ENCODE measurements around the gene RHBDD1.
A peak's percentile ranks its signal among the peaks of the same experiment; 100 is the strongest.

The RHBDD1 gene

DNA sequence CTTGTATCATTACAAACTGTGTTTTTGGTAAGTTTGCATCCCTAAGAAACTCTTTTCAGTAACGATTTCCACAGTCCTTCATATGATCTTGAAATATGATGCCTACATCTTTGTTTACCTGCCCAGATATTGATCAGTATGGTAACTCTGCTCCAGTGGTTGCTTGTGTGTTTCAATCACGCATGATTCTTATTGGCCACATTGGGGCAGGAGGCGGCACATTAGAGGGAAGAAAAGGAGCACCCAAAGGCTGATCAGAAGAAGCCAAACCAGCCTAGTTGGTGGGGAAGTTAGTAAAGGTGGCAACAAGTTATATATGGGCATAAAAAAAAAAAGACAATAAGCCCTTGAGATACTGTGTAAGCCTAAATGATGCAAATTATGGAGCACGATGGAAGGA, 158.9 kb downstream of the RHBDD1 start:
- no peak for DNase-seq

DNA sequence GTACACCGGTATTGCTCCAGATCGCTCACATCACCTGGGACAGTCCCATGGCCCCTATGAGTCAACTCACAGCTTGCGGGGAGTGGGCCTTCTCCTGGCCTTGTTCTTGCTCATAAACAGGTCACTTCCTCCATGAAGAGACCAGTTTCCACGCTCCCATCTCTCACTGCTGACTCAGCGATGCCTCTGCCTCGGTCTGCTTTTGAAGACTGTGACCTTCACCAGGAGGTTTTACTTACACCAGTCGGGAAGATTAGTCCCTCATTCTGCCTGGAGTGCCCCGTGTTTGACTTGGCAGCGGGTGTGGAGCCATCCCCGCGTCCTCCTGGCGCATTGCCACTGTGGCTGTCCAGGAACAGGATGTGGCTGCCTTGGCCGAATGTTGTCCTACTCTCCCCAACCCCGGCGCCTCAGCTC, 159.8 kb downstream of the RHBDD1 start:
- DNase-seq, result no peak

DNA sequence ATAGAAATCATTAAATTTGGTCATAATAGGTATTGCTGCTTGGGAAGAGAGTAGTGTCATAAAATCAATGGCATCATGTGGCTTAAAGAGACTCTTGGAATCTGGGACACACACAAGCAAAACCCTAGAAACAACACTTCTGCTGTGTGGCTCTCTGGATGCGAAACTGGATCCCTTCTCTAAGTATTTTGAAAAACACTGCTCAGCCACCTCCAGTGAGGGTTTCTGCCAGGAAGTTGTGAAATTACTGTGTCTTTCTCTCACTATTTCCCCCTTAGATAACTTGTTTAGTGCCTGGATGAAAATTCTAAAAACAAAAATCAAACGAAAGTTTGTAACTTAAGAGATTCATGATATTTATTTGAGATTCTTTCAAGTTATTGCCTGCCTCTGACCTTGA, 163.8 kb downstream of the RHBDD1 start:
- no peak for DNase-seq

DNA sequence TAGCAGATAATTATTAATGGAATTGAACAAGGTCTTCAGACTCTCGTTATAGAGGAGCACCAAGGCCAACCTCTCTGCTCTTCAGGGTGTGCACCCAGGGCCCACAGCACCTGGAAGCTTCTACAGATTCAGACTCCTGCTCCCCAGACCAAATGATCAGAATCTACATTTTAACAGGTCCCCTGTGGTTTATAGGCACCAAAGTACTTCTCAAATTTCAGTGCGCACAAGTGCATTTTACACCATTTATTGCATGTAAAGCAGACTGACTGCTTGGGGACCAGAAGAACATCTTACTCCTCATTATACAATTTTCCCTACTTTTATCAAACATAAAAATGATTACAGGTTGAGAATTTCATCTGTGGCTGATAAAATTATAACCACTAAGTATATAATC, 164.3 kb downstream of the RHBDD1 start:
- no peak for DNase-seq

DNA sequence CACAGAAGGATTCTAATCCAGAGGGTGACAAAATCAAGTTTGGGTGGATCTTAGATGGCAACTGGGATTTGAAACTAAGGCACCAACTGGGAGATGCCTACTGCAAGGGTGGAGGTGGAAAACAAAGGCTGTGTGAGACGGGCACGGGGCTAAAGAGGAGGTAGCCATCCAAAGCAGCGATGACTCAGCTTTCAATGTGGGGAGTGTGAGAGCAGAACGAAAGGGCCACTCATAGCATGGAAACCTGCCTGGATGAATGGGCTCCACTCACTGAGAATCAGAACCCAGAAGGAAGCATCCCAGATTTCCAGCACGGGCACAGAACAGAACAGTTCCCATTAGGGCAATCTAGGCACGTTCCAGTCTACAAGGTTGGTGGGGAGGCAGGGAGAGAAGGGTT, 168.6 kb downstream of the RHBDD1 start:
- DNase-seq, result no peak

DNA sequence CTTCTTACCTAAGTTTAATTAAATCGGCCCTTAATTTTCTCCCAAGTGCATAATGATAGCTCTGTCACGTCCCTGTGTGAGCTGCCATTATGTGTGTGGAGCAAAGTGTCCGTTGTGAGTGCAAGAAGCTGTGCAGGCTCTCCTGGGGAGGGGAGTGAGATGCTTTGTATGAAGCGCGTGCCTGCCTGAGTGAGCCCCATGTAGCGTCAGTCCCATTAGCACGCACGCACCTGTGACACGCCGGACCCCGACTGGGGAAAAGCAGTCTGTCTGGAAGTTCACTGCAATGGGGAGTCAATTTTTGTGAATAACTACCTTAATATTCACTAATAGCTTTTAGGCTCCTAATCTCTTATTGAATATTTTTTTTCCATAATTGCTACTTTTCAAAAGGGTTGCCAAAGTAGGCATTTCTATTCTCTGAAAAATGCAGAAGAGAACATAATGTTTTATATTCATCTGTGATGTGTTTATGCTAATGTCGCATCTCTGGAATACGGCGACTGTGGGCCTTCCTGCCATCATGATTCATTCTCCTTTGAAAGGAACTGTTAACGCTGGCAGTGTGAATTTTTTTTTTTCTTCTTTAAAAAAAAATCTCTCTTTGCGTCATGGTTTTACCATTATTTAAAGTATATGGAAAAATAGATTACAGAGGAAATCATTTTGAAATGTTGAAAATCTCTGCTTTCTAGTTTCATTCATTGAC, 170.5 kb downstream of the RHBDD1 start:
- no peak for DNase-seq

DNA sequence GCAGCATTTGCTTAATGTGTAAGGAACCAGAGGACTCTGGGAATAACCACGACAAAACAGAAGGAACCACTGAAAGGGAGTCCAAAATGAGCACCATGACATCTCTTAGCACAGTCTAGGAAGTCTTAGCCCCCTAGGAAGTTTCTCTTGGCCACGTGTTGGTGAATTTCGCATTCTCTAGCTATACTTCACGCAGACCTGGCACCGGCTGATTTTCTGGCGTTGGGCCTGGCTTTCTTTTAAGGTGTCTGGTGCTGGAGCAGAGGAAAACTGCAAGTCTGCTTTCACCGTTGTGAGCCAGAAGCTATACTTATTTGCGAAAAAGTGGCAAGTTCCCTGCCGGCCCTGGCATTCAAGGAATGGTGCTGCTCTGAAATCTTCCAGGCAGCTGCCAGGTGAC, 171.3 kb downstream of the RHBDD1 start:
- DNase-seq, result no peak

DNA sequence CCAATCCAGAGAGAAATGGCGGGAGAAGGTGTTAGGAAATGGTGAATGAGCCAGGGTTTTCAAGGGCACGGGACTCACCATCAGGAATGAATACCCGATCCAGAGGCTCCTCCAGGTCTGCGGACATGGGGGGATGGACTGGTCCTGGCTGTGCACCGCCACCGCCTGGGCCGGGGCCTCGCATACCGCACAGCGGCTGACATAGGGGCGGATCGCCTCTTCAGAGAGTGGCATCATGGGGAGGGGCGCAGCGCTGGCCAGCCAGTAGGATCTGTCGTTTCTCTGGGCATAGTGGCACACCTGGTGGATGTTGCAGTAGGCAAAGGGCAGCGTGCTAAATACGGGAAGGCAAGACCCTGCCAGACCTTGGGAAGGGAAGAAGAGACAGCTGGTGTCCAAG, 172.1 kb downstream of the RHBDD1 start:
- DNase-seq, result no peak

DNA sequence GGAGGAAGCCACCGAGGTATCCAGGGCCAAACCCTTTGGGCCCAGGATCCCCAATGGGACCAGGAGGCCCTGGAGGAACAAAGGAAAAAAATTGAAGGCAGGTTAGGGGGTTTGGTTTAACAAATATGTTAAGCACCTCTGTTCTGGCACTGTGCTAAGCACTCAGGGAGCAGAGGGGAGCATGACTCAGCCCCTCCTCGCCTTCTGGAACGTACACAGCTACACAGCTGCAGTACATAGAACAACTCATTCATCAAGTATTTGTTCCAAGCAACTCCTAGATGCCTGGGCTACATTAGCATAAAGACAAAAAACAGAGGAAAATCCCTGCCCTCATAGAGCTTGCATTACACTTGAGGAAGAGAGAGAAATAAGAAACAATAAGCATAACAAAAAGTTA, 174.6 kb downstream of the RHBDD1 start:
- DNase-seq, result no peak

DNA sequence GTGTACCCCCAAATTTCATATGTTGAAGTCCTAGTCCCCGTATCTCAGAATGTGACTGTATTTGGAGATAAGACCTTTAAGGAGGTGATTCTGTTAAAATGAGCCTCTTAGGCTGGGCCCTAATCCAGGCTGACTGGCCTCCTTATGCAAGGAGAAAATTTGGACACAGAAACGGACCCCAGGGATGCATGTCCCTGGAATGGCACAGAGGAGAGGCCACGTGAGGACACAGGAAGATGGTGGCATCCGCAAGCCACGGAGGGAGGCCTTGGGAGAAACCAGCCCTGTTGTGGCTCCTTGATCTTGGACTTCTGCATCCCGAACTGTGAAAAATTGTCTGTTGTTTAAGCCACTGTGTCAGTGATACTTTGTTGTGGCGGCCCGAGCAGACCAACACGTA, 177.5 kb downstream of the RHBDD1 start:
- no peak for DNase-seq

DNA sequence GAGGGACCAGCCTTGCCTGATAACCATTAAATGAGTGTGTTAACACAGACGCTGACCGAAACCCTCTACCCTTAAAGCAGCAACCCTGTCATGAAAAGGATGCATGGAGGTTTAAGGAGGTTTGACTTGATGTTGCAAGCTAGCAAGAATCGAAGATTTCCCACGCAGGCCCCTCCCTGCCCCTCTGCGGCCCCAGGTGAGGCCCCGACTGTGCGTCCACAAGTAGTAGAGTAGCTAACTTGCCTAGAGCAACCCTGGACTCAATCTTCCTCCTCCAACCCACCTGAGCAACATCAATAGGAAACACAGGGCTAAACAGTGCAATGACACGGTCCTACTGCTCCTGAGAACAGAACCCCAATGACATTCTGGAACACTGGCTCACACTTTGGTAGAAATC, 178.0 kb downstream of the RHBDD1 start:
- DNase-seq, result no peak

DNA sequence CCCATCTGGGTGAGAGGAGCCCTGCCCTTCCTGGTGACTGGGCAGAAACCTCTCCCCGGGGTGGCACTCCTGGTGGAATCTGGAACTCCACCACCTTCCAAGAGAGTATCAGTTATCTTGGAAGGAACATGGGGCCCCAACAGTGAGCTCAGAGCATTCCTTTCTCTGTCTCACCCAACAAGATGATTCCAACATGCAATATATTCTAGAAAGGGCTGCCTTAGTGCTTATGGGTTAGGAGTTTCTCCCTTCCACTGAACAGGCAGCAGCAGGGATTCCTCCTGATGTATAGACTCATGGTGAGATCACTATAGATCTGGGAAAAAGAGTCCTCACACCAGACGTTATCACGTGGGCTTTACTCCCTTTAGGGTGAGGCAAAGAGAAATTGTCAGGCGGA, 181.0 kb downstream of the RHBDD1 start:
- DNase-seq, result no peak

DNA sequence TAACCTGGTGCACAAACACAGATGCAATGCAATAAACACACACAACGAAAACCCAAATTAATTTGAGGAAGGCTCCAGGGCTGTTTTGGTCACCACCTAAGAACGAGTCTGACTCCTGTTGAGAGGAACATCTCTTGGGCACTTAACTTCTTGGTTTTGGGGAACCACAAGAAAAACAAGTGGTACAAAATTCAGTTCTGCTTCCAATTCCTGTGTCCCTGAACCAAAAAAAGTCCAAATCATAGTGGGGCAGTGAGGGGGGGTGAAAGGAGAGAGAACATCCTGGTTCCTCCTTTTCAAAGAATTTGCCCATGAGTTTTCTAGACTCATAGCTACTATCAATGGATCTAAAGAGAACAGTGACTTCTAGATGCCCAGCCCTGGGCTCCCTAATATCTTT, 184.6 kb downstream of the RHBDD1 start:
- no peak for DNase-seq

DNA sequence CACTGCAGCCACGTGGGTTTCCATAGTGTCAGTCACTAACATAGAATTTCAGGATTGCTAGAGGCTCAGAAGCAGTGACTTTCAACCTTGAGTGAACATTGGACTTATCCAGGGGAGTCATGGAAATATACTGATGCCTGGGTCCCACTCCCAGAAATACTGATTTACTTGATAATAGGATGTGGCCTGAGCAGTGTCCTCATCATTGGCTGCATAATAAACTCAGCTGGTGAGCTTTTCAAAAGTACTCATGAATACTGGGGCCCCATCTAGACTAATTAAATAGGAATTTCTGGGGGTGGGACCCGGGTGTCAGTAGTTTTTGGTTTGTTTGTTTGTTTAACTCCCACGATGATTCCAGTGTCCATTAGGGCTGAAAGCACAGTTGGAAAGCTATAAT, 186.8 kb downstream of the RHBDD1 start:
- DNase-seq, result no peak

DNA sequence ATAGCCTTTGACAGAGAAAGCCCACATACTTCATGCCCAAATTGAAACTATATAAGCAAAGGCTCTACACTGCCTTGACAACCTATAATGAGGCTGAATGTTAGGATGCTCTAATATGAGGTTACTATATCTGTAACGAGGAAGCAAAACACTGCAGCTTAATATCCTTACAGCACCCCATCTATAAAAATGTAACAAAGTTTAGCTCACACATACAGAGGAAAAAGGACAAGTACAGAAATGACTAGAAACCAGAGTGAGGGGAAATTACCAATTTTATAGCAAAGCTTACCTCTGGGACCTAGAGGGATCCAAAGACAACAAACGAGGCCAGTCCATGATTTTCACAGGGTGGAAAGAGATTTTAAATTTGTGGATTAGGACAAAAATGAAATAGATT, 189.7 kb downstream of the RHBDD1 start:
- no peak for DNase-seq

DNA sequence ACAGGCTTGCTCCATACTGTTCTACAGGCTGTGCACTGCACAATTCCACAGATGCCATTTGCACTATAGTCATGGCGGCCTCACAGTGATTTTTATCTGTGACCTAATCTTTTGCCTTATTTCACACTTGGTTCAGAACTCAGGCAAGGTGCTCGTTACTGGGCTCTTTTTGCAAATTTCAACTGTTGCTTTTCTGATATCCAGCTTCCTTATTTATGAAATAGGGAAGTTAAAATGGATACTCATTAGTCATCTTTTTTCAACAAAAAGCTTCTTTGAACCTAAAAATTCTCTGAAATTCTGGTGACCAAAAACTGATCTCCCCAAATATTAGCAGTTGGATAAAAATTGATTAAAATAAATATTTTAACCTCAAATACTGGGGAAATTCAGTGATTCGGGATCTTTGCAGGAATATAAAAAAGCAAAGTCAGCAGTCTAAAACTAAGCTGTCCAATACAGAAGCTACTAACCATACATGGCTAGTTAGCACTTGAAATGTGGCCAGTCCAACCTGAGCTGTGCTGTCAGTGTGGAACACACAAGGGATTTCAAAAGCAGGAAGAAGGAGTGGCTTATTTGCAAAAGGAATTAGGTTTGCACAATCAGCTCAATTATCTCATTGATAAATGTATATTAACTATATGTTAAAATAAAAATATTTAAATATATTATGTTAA, 193.7 kb downstream of the RHBDD1 start:
- no peak for DNase-seq

DNA sequence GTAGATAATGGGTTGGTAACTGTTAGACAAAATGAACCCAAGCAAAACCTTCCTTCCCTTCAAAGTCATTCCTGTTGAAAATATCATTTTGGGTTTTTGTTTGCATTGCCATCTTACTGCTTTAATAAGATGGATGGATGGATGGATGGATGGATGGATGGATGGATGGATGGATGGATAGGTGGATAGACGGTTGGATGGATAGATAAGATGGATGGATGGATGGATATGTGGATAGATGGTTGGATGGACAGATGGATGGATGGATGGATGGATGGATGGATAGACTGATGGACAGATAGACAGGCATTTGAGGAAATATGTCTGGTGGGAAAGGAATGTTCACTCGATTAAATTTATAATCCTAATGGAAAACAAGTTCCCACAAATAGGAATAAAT, 194.9 kb downstream of the RHBDD1 start:
- no peak for DNase-seq

DNA sequence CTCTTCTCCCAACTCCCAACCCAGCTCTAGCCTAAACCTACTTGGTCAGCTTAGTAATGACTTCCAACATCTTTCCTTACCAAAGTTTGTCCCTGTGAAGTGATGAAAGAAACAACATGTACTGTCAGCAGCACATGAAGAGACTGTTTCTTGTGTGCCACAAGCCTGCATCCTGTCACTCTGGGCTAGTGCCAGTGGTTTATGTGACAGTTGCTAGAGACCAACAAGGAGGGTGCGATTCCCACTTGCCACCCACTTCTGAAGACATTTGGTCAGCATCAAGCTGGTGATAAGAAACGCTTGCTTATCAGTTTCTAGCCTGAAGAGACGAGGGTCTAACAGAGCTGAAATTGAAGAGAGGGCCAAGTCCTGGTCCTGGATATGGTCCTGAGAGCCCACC, 195.5 kb downstream of the RHBDD1 start:
- DNase-seq, result no peak

DNA sequence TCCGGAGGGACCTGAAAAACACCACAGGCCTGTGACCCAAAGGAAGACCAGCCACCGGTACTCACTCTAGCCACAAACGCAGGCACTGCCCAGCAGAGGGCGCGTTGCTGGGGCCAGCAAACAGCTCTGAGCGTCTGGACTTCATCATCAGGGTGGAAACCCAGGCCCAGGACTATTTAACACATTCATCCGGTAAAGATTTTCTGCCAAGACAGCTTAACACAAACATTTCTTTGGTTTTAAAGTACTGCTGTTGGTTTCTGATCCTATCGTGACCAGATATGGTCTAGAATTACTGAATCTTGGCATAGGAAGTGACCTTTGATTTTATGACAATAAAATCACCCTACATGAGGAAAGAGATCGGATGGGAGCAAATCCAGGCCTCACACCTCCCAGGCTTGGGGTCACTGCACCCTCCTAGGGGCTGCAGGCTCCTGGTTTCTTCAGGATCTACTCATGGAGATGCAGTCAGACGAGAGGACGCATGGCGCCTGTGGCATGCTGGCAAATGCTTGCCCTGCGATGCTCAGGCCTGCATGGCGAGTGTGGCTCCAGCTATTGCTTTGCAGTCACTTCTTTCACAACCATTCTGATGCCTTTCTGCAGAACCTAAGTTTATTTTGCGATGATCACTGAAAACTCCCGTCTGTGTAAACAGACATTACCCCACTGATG, 197.8 kb downstream of the RHBDD1 start:
- DNase-seq, result peak; percentile 59

DNA sequence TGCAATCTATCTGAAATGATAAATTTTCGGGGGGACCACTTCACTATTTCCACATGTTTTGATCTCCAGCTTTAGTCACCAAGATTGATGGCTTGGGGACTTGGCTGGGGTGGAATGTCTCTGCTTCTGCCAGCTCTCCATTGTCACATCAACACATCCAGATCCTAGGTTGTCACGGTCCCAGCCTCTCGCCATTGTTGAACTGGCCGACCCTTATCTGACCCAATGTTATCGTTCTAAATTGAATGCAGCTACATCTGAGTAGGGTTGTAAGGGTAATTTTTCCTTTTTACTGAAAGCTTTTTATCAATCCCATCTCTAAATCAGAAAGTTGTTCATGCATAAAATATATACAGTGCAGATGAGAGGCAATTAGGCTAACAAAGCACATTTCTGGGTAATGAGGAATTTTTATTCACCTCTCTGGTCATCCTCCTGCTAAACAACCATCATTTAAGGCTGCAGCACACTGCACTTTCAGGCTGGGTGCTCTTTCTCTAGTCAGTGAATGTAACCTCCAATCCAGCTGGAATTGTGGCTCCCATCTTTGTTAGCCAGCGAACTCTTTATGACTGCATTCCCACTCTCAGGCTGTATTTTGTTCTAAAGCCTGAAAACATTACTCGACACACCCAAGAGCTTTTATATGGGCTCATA, 200.0 kb downstream of the RHBDD1 start:
- DNase-seq, result no peak

DNA sequence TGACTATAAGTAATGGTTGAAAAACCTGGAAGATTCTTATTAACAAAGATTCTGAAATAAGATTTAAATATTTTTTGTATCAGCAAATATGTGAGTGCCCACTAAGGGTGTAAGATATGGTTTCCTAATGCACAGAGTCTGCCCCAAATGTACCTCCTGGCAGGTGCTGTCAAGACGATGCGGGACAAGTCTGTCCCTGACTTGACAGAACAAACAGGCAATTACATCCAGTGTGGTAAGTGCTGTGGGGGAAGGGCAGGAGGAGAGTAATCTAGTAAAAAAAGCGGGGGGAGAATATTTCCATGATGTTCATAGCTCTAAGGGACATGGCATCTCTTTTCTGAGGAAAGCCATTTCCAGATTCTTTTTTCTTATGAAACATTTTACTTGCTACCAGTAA, 200.7 kb downstream of the RHBDD1 start:
- DNase-seq, result no peak

DNA sequence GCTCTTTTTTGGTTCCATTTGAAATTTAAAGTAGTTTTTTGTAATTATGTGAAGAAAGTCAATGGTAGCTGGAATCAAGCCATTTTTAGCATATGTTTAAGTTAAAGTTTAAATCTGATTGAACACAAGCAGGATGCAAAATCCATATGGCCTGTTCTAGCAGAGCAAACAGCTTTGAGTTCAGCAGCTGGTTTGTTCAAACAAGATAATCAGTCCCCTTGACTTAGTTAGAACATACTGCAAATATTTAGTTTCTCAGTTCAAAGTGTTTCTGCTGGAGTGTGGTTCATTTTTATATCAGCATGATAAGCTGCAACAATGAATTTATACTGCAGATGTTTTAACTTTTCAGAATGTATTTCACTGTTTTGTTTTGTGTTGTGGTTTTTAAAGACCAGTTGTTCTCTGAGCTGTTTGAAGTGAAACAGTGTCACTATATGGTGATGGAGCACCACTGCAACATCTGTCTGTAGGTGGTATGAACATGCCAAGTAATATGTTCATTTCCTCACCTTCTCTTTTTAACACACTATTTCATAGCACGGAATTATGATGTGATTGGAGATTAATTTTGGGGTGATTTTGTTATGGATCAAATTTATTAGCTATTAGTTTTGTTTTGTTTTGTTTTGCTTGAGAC, 202.8 kb downstream of the RHBDD1 start:
- no peak for DNase-seq

DNA sequence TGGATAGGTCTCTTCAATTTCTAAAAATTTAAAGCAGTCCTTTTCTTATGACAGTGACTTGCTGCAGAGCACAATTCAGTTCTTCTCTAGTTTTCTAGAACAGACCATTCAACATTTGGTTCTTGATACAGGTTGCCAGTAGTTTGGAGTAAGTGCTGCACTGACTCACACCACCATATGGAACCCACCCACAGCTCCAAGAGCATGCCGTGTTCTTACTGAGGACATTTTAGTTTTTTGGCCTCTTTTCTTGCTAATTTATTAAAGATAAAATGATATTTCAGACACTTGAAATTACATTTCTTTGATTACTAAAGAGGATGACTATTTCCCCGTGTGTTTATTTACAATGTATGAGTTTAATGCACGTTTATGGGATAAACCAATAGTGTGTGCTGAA, 208.1 kb downstream of the RHBDD1 start:
- DNase-seq, result no peak
